WTC11 (cell line): ENCODE results near the gene FAF1.

Experiments used
- ATF3 ChIP-seq: sonication (generic); formaldehyde crosslinking; conservative IDR thresholded peaks from 2 replicates; pipeline ENCODE4 v1.8.1; 2022; ENCODE audit warnings: mild to moderate bottlenecking, missing genetic modification reagents
- CBFB ChIP-seq: sonication (generic); formaldehyde crosslinking; IDR thresholded peaks from 2 replicates; pipeline ENCODE4 v1.8.1; 2022; ENCODE audit warnings: mild to moderate bottlenecking, low read depth, missing genetic modification reagents
- IRF2 ChIP-seq: sonication (generic); formaldehyde crosslinking; IDR thresholded peaks from 2 replicates; pipeline ENCODE4 v1.8.0; 2022; ENCODE audit warnings: low read depth, missing genetic modification reagents, borderline replicate concordance
- KAT7 ChIP-seq: sonication (generic); formaldehyde crosslinking; IDR thresholded peaks from 2 replicates; pipeline ENCODE4 v1.8.1; 2023; ENCODE audit warnings: missing genetic modification reagents, mild to moderate bottlenecking, borderline replicate concordance
- TF ChIP-seq, protein P1 (sequence below): fragments of 200-600 bp; IDR thresholded peaks from 2 replicates; pipeline ENCODE4 v1.8.0; 2022; ENCODE audit warnings: antibody characterized with exemption
- TF ChIP-seq, protein P2 (sequence below): sonication (generic); formaldehyde crosslinking; IDR thresholded peaks from 2 replicates; pipeline ENCODE4 v1.8.0; 2022; ENCODE audit warnings: mild to moderate bottlenecking, missing genetic modification reagents

DNA sequence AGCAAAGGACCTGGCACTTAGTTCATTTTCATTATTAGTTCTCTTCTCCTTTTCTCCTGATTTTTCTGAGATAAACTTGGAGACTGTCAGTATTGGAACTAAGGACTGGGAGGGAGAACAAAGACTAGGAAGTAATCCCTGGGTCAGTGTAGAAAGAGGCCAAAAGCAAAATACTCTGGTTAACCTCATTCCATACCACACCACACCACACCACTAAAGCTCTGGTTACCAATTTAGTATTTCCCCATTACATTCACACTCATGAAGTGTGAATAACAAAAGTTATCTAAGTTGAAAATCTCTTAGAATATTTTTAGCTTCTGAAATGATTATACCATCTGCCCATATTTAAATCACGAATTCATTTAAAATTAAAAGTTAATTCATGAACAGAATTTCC lies 467.9 kb downstream of the FAF1 start:
- TF ChIP-seq, protein P1, sequence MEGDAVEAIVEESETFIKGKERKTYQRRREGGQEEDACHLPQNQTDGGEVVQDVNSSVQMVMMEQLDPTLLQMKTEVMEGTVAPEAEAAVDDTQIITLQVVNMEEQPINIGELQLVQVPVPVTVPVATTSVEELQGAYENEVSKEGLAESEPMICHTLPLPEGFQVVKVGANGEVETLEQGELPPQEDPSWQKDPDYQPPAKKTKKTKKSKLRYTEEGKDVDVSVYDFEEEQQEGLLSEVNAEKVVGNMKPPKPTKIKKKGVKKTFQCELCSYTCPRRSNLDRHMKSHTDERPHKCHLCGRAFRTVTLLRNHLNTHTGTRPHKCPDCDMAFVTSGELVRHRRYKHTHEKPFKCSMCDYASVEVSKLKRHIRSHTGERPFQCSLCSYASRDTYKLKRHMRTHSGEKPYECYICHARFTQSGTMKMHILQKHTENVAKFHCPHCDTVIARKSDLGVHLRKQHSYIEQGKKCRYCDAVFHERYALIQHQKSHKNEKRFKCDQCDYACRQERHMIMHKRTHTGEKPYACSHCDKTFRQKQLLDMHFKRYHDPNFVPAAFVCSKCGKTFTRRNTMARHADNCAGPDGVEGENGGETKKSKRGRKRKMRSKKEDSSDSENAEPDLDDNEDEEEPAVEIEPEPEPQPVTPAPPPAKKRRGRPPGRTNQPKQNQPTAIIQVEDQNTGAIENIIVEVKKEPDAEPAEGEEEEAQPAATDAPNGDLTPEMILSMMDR = no peak
- TF ChIP-seq IRF2 (CRISPR knock-in tag) = no peak
- no peak for TF ChIP-seq KAT7
- TF ChIP-seq, protein P2, sequence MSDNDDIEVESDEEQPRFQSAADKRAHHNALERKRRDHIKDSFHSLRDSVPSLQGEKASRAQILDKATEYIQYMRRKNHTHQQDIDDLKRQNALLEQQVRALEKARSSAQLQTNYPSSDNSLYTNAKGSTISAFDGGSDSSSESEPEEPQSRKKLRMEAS (CRISPR knock-in tag) = no peak
- TF ChIP-seq ATF3 = no peak
- no peak for TF ChIP-seq CBFB
